Endothelial cell (in vitro differentiated cells): ENCODE measurements around the gene DGCR2. TPM values are rescaled to one million over a fixed set of nuclear protein-coding genes. Genes with fewer than 3 reads are reported as not detected.

Experiments
- DNase-seq: peaks from one replicate; pipeline ENCODE4 v3.0.0; 2021; ENCODE audit warnings: low spot score
- H3K27ac Mint-ChIP-seq: one replicate; pipeline ENCODE4 v1.8.0; 2021; ENCODE audit warnings: mixed read lengths, inconsistent platforms; ENCODE audit not compliant: unreplicated experiment
- H3K27me3 Mint-ChIP-seq: one replicate; pipeline ENCODE4 v1.8.0; 2021; ENCODE audit warnings: mild to moderate bottlenecking, moderate library complexity, mixed read lengths, inconsistent platforms; ENCODE audit not compliant: unreplicated experiment
- H3K36me3 Mint-ChIP-seq: one replicate; pipeline ENCODE4 v1.8.0; 2021; ENCODE audit warnings: mild to moderate bottlenecking, low read depth, mixed read lengths, inconsistent platforms; ENCODE audit not compliant: unreplicated experiment
- H3K4me1 Mint-ChIP-seq: one replicate; pipeline ENCODE4 v1.8.0; 2021; ENCODE audit warnings: mild to moderate bottlenecking, mixed read lengths, inconsistent platforms; ENCODE audit not compliant: unreplicated experiment
- H3K4me3 Mint-ChIP-seq: one replicate; pipeline ENCODE4 v1.8.0; 2021; ENCODE audit warnings: mild to moderate bottlenecking, mixed read lengths, inconsistent platforms; ENCODE audit not compliant: unreplicated experiment
- H3K9me3 Mint-ChIP-seq: one replicate; pipeline ENCODE4 v1.8.0; 2021; ENCODE audit warnings: mixed read lengths, inconsistent platforms; ENCODE audit not compliant: unreplicated experiment
- total RNA-seq: library from RNA; stranded (reverse); fragmentation: NEBNext Ultra II Directional; extraction: Animal tissue kit (Norgen Biotek cat#: 25700); gene quantifications from one replicate; pipeline ENCODE4 v1.2.1, GENCODE V29; 2021; ENCODE audit not compliant: unreplicated experiment
- TF ChIP-seq, protein P1 (sequence below): fragments of 200-600 bp; sonication (generic); IDR thresholded peaks from one replicate; pipeline ENCODE4 v1.5.0; 2021; ENCODE audit warnings: antibody characterized with exemption; ENCODE audit not compliant: unreplicated experiment

Gene DGCR2
- total RNA-seq, 1 donor from 2014 or later: 46.7 TPM

DNA sequence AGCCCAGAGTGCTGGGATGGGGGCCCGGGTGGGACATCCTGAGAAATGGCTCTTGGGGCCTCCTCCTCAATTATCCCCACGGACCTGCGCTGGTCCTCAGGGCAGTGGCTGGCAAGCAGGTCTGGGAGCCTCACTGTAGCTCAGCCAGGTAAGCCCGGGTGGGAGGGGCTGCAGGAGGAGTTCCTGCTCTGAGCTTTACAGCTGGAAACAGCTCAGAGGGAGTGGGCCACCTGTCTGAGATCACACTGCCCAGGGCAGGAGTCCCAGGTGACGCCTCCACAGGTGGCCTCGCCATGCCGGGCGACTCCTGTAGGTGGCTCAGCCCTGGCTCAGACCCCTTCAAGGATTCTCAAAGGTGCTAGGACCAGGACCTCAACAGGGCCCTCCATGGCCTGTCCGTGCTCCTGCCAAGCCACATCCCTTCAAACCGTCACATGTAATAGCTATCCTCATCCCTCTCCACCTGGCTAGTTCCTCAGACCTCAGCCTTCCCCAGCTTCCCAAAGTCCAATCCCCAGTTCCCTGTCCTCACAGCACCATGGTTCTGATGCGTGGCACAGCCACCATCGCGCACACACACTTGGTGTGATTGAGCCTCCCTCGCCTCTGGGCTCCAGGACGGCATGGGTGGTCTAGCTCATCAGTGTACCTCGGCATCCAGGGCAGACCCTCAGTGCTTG is 5.3 kb upstream of the DGCR2 start:
- H3K27ac Mint-ChIP-seq: no peak overlapping the region
- no peaks in the 10 kb centered on the region for H3K9me3 Mint-ChIP-seq
- H3K27me3 Mint-ChIP-seq: peaks cover 13% of the 10 kb centered on the region
- no peaks in the 10 kb centered on the region for H3K36me3 Mint-ChIP-seq
- TF ChIP-seq, protein P1, sequence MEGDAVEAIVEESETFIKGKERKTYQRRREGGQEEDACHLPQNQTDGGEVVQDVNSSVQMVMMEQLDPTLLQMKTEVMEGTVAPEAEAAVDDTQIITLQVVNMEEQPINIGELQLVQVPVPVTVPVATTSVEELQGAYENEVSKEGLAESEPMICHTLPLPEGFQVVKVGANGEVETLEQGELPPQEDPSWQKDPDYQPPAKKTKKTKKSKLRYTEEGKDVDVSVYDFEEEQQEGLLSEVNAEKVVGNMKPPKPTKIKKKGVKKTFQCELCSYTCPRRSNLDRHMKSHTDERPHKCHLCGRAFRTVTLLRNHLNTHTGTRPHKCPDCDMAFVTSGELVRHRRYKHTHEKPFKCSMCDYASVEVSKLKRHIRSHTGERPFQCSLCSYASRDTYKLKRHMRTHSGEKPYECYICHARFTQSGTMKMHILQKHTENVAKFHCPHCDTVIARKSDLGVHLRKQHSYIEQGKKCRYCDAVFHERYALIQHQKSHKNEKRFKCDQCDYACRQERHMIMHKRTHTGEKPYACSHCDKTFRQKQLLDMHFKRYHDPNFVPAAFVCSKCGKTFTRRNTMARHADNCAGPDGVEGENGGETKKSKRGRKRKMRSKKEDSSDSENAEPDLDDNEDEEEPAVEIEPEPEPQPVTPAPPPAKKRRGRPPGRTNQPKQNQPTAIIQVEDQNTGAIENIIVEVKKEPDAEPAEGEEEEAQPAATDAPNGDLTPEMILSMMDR: no peak
- DNase-seq: no peak
- H3K4me3 Mint-ChIP-seq: no peak overlapping the region
- peaks cover 9% of the 10 kb centered on the region for H3K4me1 Mint-ChIP-seq

DNA sequence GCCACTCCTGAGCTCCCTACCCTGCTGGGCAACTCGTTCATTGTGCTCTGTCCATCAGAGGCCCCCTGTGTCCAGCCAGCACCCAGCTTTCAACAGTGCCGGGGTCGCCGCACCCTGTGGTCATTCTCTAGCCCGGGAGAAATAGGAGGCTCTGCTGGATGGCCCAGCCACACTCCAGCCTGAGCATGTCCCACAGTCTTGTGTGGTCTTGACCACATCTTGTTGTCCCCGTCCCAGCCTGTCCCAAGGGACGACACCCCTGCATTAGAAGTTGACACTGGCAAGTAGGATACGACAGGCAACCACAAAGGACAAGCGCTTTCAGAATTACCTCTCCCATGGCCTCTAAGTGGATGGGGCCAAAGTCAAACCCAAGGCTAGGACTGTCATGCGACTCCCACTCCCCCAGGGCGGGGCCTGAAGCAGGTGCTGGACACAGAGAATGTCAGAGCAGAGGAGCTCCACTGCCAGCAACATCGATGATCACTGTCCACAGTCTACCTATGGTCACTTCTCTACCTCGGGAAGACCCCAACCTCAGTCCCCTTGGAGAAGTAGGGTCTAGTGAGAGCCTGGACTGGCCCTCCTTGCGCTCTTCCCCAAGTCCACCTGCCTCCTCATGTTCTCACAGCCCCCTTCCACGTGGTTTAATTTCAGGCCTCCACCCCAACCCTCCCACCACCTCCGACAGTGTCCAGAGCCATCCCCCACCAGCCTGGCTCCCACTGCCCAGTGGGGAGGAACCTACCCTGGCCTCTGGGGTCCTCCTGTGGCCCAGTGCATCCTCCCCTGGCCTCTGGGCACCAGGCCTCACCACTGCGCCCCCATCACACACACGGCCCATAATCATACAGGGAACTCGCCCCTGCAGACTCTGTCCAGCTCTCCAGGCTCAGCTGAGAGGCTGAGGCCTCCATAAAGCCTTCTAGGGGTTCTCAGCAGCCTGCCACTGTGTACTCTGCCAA is 4.4 kb upstream of the DGCR2 start:
- no peak for DNase-seq
- no peaks in the 10 kb centered on the region for H3K9me3 Mint-ChIP-seq
- TF ChIP-seq, protein P1: no peak
- H3K27me3 Mint-ChIP-seq: peaks cover 13% of the 10 kb centered on the region
- no peak overlapping the region for H3K27ac Mint-ChIP-seq
- H3K4me1 Mint-ChIP-seq: peaks cover 9% of the 10 kb centered on the region
- no peak overlapping the region for H3K4me3 Mint-ChIP-seq
- H3K36me3 Mint-ChIP-seq: no peaks in the 10 kb centered on the region

- peaks cover 16% of the 10 kb centered on the region for H3K27me3 Mint-ChIP-seq
- no peak overlapping the region for H3K4me3 Mint-ChIP-seq
- no peak for DNase-seq
- peaks cover 14% of the 10 kb centered on the region for H3K4me1 Mint-ChIP-seq
- TF ChIP-seq, protein P1: no peak
- no peak overlapping the region for H3K27ac Mint-ChIP-seq
- H3K36me3 Mint-ChIP-seq: no peaks in the 10 kb centered on the region
- H3K9me3 Mint-ChIP-seq: no peaks in the 10 kb centered on the region
Measured at GRCh38 chr22:19125474-19126308, 3.5 kb upstream of the DGCR2 start.

DNA sequence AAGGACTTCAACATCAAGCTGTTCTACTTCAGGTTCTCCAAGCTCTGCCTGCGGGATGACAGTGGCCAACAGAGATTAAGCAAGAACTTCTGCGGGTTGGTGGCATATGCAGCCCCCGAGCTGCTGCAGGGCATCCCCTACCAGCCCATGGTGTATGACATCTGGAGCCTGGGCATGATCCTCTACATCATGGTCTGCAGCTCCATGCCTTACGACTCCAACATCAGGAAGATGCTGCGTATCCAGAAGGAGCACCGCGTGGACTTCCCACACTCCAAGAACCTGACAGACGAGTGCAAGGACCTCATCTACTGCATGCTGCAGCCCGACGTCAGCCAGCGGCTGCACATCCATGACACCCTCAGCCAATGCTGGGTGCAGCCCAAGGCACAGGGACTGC is 2.8 kb upstream of the DGCR2 start:
- no peak for DNase-seq
- H3K4me1 Mint-ChIP-seq: peaks cover 19% of the 10 kb centered on the region
- H3K27ac Mint-ChIP-seq: no peak overlapping the region
- H3K27me3 Mint-ChIP-seq: peaks cover 15% of the 10 kb centered on the region
- H3K9me3 Mint-ChIP-seq: no peaks in the 10 kb centered on the region
- H3K36me3 Mint-ChIP-seq: no peaks in the 10 kb centered on the region
- no peak overlapping the region for H3K4me3 Mint-ChIP-seq
- TF ChIP-seq, protein P1: no peak
